WTC11 (cell line): Measurements from ENCODE around the gene NSD1.

Source experiments
- CTCF ChIP-seq: fragments of 200-600 bp; IDR thresholded peaks from 2 replicates; pipeline ENCODE4 v1.8.0; 2022; ENCODE audit warnings: antibody characterized with exemption
- E2F1 ChIP-seq: sonication (generic); formaldehyde crosslinking; IDR thresholded peaks from 2 replicates; pipeline ENCODE4 v1.8.0; 2022; ENCODE audit warnings: mild to moderate bottlenecking, missing genetic modification reagents
- FOXK1 ChIP-seq: sonication (generic); formaldehyde crosslinking; IDR thresholded peaks from 2 replicates; pipeline ENCODE4 v1.8.0; 2022; ENCODE audit warnings: mild to moderate bottlenecking, moderate library complexity, missing genetic modification reagents
- FOXP1 ChIP-seq: sonication (generic); formaldehyde crosslinking; IDR thresholded peaks from 2 replicates; pipeline ENCODE4 v1.8.0; 2022; ENCODE audit warnings: missing genetic modification reagents, mild to moderate bottlenecking, moderate library complexity, borderline replicate concordance
- TP53 ChIP-seq: sonication (generic); formaldehyde crosslinking; IDR thresholded peaks from 2 replicates; pipeline ENCODE4 v1.8.1; 2023; ENCODE audit warnings: mild to moderate bottlenecking, missing genetic modification reagents
- ZNF138 ChIP-seq: sonication (generic); formaldehyde crosslinking; conservative IDR thresholded peaks from 2 replicates; pipeline ENCODE4 v1.8.1; 2022; ENCODE audit warnings: mild to moderate bottlenecking, moderate library complexity, missing genetic modification reagents
- ZNF317 ChIP-seq: sonication (generic); formaldehyde crosslinking; IDR thresholded peaks from 2 replicates; pipeline ENCODE4 v1.8.1; 2023; ENCODE audit warnings: low read depth, mild to moderate bottlenecking, moderate library complexity, missing genetic modification reagents, borderline replicate concordance
- ZNF396 ChIP-seq: fragments of 250-450 bp; sonication (Bioruptor Pico); IDR thresholded peaks from 2 replicates; pipeline ENCODE4 v1.8.0; 2021; ENCODE audit warnings: mild to moderate bottlenecking, moderate library complexity, borderline replicate concordance
- TF ChIP-seq, protein P1 (sequence below): fragments of 250-450 bp; sonication (Bioruptor Pico); IDR thresholded peaks from 2 replicates; pipeline ENCODE4 v2.1.2; 2022; ENCODE audit warnings: mild to moderate bottlenecking, moderate library complexity
- TF ChIP-seq, protein P2 (sequence below): sonication (generic); formaldehyde crosslinking; IDR thresholded peaks from 2 replicates; pipeline ENCODE4 v1.8.1; 2022; ENCODE audit warnings: mild to moderate bottlenecking, moderate library complexity, missing genetic modification reagents
- TF ChIP-seq, protein P3 (sequence below): sonication (generic); formaldehyde crosslinking; conservative IDR thresholded peaks from 2 replicates; pipeline ENCODE4 v1.8.1; 2022; ENCODE audit warnings: mild to moderate bottlenecking, missing genetic modification reagents

- TF ChIP-seq ZNF138, result no peak
- no peak for TF ChIP-seq CTCF
- TF ChIP-seq ZNF396 (CRISPR knock-in tag), result no peak
- TF ChIP-seq, protein P1, sequence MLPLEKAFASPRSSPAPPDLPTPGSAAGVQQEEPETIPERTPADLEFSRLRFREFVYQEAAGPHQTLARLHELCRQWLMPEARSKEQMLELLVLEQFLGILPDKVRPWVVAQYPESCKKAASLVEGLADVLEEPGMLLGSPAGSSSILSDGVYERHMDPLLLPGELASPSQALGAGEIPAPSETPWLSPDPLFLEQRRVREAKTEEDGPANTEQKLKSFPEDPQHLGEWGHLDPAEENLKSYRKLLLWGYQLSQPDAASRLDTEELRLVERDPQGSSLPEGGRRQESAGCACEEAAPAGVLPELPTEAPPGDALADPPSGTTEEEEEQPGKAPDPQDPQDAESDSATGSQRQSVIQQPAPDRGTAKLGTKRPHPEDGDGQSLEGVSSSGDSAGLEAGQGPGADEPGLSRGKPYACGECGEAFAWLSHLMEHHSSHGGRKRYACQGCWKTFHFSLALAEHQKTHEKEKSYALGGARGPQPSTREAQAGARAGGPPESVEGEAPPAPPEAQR (CRISPR knock-in tag), result no peak
- no peak for TF ChIP-seq E2F1 (CRISPR knock-in tag)
- TF ChIP-seq ZNF317 (CRISPR knock-in tag), result no peak
- no peak for TF ChIP-seq FOXP1 (CRISPR knock-in tag)
- TF ChIP-seq, protein P2, sequence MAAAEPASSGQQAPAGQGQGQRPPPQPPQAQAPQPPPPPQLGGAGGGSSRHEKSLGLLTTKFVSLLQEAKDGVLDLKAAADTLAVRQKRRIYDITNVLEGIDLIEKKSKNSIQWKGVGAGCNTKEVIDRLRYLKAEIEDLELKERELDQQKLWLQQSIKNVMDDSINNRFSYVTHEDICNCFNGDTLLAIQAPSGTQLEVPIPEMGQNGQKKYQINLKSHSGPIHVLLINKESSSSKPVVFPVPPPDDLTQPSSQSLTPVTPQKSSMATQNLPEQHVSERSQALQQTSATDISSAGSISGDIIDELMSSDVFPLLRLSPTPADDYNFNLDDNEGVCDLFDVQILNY (CRISPR knock-in tag), result no peak
- TF ChIP-seq FOXK1, result no peak
- TF ChIP-seq TP53 (CRISPR knock-in tag), result no peak
- TF ChIP-seq, protein P3, sequence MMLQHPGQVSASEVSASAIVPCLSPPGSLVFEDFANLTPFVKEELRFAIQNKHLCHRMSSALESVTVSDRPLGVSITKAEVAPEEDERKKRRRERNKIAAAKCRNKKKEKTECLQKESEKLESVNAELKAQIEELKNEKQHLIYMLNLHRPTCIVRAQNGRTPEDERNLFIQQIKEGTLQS, result no peak
Measured at GRCh38 chr5:177260961-177261360, 127.4 kb downstream of the NSD1 start.
